Measurements from ENCODE around the gene FGFR3.

Gene FGFR3

DNA sequence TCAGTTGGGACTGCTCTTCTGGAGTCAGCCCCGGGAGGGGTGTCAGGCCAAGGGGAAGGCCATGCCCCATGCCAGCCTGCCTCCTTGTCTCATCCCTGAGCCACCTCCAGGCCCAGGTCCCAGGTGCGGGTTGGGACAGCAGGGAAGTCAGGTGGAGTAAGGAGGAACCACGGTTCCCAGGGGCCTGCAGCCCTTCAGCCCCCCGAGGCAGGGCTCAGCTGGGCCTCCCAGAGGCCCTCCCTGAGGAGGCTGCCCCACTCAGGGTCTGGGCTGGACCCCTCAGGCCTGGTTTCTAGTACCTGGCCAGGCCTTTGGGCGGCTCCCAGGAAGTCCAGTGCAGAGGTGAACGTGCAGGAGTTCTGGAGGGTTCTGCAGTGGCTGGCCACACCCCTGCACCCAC, 23.4 kb upstream of the FGFR3 start:
- DNase-seq (ENCODE audit: low spot score): no peak

DNA sequence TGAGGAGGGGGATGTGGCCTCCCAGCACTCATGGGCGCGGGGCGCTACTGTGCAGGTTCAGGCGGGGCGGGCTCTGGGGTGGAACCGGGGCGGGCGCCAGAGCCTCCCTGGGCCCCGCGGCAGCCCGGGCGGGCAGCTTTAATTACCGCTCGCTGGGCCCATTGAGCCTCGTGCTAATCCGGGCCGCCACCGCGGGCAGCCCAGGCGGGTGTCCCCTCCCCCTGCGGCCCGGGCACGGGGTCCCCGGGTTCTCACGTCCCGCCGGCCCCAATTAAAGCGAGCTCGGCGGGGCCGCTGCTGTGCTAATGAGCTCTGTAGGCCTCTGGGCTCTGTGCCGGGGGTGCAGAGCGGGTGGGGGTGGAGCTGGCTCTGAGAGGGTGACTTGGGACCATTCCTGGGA, 22.8 kb upstream of the FGFR3 start:
- DNase-seq (ENCODE audit: low spot score): no peak

DNA sequence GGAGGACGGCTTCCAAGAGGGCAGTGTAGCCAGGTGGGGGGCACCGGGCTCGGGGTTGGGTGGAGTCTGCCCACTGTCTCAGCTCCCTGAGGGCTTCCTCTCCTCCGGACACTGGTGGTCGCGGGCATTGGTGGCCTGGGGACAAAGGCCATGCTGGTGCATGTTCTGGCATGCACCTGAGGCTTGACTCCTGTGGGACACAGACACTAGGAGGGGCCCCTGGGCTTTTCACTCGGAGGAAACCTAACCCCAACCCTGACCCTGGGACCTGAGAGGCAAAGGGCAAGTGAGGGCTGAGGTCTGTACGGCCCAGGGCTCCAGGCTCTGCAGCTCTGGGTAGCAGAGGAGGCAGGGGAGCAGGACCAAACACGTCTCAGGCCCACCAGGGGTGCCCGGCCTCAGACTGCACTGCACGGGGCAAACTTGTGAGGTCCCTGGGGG, 22.3 kb upstream of the FGFR3 start:
- no peak for DNase-seq (ENCODE audit: low spot score)

DNA sequence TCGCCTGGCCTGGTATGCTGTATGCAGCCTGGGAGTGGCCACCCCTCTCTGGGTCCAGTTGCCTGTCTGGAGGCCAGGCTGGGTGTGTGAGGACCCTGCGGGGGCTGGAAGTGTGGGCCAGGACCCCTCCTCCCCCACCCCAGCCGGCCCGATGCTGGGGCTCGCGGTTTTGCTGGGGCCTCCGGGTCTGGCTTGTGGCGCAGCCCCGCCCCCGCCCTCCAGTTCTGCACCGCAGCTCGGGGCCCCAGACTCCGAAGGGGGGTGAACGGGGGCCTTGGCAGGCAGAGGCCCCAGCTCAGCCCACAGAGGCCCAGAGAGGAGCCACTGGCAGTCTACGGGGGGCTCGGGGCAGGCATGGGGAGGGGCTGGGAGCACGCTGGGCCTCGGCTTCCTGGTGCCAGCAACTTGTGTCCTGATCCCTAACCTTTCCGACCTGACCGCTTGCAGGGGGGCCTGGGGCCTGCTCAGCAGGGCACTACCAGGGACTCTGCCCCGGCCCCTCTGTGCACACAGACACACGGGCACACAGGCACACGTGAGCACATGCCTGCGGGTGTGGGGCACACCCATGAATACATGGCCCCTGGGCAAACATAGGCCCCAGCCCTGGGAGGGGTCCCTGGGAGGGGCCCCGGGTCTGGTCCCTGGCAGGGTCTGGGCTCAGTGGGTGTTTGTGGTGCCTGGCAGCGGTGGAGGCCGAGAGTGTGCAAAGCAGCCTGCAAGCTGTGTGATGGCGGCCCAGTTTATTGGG, 21.4 kb upstream of the FGFR3 start:
- no peak for DNase-seq (ENCODE audit: low spot score)

DNA sequence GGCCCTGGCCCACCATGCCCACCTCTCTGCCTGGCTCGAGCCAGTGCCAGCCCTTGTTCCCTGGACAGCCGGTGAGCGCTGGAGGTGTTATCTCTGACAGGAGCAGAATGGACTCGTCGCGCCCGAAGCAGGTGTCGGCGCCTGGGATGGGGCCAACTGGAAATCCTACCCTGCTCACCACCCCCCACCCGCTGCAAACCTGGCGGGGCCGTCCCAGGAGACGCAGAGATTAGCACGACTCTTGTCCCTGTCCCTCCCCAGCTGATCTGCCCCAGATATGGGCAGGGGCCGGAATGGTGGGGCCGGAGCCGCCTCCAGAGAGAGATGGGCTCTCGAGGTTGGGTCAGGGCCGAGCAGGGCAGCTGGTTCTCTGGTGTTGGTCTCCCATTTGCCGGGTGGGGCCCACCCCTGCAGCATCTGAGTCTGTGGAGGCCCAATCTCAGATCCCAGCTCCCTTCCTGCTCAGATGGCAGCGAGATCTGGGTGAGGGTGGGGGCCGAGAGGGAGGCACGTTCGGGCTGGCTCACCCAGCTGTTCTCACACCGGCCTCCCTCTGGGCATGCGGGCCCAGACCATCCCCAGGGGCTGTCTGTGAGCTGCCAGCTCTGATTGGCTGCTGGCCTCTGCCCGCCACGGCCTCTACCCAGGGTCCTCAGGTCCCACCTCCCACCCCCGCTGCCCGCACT, 20.1 kb upstream of the FGFR3 start:
- DNase-seq (ENCODE audit: low spot score): no peak

GRCh38 chr4:1773754-1774153, 19.3 kb upstream of the FGFR3 start:
- no peak for DNase-seq (ENCODE audit: low spot score)

DNA sequence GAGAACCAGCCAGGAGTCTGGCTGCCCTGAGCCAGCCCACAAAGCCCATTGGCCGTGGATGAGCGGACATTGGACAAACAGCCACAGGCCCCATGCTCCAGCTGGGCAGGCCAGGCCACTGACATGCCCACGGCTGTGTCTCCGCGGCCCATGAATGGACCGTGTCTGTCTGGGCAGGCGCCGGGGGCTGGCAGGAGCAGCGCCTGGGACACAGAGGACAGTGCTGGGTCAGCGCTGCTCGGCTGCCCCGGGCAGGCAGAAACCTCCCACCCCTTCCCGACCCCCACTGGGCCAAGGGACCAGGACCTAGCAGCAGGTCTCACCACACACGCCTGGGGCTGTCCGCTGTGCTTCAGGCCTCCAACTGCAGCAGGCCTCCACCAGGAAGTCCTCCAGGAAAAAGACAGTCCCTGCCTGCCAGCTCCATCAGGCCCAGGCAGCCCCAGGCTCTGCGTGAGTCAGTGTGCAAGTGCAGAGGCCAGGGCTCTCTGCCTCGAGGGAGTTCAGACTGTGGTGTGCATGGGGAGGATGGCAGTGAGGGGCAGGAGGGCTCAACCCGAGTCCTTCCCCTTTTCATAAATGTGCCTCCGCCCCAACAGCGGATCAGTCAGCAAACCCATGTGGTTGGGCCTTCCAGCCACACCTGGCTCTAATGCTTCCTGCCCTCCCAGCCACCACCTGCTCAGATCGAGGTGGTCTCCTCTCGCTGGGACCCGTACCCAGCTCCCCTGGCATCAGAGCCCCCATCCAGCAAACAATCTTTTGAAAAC, 17.2 kb upstream of the FGFR3 start:
- no peak for DNase-seq (ENCODE audit: low spot score)

DNA sequence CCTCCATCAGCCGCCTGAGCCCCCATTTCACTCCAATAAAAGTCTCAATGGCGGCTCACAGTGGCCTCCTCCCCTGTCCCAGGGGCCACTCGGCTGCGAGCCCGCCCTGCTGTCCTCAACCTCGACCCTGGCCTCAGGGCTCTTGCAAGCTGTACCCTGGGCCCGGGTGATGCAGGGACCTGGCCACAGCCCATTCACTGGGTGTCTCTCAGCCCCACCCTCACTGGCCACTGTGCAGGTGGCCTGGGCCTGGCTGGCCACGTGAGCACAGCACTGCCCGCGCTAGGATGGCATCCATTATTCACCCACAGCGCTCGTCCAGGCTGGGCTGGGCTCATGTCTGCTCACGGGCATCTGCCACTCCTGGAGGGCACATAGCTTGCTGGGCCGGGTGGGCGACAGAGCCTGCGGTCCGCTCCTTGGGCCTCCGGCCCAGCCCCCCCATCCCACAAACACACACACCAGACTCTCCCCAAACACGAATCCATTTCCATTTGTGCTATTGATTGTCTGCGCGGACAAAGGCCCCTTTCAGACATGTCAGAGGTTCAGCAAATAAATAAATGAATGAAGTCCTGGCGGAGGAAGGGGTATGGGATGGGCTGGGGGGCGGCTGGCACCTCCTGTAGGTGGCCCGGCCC, 16.5 kb upstream of the FGFR3 start:
- DNase-seq (ENCODE audit: low spot score): no peak

GRCh38 chr4:1777822-1778641, 15.1 kb upstream of the FGFR3 start:
- no peak for DNase-seq (ENCODE audit: low spot score)

DNA sequence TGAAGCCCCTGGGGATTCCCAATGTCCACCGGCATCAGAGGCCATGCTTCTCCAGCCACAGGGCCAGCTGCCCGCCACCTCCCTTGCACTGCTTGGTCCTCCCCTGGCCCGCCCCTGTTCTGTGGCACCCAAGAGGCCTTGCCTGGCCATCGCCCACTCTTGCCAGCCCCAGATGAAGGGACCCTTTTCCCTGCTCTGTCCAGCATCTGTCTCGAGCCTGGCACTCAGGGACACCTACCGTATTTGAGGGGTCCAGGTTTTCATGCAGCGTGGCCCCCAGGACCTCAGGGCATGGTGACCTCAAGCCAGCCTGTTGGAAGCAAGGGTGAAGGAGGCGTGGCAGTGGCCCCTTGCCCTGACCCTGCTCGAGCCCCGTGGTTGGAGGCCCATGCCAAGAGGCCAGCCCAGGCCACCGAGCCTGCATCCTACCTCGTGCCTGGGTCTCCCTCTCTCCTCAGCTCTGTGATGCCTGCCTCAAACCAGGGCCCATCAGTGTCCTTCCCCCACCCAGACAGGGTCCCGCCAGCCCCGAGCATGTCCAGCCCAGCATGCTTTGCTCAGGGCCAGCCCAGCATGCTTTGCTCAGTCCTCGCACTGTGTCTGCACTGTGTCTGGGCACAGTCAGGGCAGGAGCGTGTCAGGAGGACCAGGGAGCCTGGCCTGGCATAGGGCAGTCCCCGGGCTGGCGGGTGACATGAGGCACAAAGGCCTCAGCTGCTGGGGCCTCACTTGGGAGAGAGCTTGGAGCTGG, 14.3 kb upstream of the FGFR3 start:
- DNase-seq (ENCODE audit: low spot score): no peak

DNA sequence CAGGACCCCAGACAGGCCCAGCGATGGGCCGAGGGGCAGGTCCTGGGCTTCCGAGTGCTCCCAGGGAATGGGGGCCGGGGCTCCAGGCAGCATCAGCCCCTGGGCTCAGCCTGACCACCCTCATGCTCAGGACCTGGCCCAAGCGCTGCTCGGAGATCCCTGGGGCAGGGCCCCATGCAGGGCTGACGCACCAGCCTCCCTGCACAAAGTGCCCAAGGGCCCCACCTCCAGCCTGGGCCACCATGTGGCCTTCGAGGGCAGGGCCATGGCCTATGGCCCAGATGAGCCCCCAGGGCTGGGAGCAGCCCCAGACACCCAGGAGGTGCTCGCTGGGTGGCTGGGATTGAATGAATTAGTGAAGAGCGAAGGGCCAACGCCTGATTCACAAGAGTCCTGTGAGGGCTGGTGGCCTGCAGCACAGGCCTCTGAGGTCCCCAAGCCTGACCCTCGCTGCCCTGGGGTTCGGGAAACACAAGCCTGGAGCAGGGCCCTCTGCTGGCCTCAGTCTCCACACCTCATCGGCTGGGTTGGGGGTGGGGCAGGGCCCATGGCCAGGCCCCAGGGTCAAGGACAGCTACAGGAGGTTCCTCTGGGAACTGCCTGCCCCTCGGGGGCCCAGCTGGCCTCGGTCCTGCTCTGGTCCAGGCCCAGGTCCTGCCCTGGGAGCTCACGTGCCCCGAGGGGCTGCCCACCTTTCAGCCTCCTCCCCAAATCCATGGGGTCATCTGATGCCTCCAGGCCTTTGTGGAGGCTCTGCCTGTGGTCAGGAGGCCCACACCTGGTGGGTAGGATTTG, 13.3 kb upstream of the FGFR3 start:
- DNase-seq (ENCODE audit: low spot score): no peak

GRCh38 chr4:1780435-1780834, 12.7 kb upstream of the FGFR3 start:
- no peak for DNase-seq (ENCODE audit: low spot score)

DNA sequence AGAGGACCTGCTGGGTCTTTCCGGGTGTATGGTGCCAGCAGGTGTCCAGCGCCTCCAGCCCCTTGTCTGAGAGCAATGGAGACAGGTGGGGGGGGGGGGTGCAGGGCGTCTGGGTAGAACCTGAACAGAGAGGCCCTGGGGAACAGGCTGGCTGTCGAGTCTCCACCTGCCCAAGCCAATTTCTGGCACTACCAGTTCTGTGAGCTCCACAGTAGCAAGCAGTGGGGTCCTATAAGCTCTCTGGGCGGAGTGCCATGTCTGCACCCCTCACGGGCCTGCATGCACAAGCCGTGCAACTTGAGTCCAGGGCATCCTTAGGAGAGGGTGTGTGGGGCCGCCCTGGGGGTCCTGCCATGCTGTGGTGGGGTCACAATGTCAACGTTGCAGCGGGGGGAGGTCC, 10.1 kb upstream of the FGFR3 start:
- DNase-seq (ENCODE audit: low spot score): no peak

DNA sequence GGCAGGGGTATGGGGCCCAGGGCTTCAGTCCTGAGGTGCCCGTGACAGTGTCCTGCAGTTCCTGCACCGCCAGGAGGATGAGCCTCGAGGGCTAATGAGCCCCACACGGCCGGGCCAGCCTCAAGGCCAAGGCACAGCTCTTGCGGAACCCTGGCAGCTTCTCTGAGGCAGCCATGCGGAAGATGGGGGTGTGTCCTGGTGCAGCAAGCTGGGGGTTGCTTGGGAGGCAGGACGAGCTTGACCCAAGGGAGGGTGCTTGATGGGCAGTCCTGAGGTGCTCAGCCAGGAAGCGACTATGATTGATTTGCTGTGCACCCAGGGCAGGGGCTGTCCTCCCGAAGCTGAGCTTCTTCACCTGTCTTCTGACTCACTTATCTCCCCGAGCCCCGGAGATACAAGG, 9.1 kb upstream of the FGFR3 start:
- no peak for DNase-seq (ENCODE audit: low spot score)

GRCh38 chr4:1784395-1784788, 8.7 kb upstream of the FGFR3 start:
- DNase-seq (ENCODE audit: low spot score): no peak

DNA sequence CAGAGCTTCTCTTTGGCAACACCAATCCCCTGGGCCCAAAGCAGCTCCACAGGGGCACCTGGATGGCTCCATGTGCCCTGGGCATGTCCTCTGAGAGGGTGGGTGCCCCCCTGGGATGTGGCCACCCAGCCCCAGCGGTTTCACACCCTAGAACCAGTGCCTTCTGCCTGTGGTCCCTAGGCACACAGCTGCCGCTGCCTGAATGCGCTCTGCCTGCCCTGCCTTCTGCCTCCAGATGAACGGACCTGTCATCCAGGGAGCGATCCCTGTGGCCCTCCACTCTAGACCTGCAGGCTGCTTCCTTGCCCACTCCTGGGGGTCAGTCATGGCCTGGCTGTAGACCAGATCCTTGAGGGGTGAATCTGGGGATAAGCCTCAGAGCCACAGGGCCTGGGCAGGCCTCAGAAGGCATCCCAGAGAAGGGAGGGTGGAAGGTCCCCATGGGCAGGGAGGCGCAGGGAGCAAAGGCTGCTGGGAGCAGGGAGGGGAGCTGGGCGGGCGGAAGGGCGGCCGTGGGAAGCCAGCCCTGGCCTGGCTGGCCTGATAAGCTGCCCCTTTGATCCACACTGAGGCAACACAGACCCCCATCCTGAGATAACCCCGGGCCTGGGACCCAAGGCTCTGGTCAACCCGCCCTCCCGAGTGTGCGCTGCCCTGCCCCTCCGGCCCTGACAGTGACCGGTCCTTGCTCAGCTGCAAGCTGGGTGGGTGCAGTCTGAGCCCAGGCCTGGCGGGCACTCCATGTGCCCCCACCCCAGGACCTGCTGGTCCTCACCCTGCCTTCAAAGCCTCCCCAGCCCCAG, 8.1 kb upstream of the FGFR3 start:
- DNase-seq (ENCODE audit: low spot score): peak; percentile 48

GRCh38 chr4:1785592-1785991, 7.5 kb upstream of the FGFR3 start:
- DNase-seq (ENCODE audit: low spot score): no peak

DNA sequence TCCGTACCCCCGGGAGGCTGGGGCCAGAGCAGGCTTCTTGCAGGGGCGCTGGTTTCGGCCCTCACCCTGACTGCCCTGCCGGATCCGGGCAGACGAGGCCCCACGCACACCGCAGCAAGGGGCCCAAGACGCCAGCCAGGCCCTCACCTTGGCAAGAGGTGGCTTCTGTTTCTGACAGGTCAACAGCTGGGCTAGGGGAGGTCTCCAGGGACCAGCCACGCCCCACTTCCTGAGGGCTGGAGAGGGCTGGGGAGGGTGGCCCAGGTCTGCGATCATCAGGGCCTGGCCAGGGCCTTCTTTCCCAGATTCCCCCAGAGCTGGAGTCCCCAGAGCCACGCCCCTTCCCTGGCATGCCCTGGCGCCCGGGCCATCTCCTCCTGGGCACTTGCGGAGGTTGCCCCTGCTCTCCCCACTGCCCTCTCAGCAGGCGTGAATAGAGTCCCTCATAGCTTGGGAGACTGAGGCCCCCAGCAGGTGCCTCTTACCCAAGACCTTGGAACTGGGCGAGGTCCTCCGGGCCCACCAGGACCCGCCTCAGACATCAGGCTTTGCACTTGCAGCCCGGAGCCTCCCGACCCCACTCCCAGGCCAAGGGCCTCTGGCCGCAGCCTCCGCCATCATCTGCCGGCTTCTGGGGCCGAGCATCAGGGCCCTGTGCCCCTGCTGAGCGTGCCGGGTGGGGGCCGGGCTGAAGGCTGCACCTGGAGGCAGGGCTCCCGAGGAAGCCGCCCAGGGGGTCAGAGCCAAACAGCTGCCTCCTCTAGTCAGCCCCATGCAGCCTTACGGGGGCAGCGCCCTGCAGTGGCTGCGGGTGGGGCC, 6.3 kb upstream of the FGFR3 start:
- no peak for DNase-seq (ENCODE audit: low spot score)

Measured in SK-N-DZ (cell line).